C4-2B (cell line): ENCODE results near the gene CD300LG.

Source experiments
- CTCF ChIP-seq: fragments of 450-650 bp; conservative IDR thresholded peaks from 2 replicates; pipeline ENCODE4 v1.5.1; 2017; ENCODE audit warnings: mild to moderate bottlenecking
- ZFX ChIP-seq: fragments of 450-650 bp; IDR thresholded peaks from 2 replicates; pipeline ENCODE4 v1.6.1; 2017

- no peak for TF ChIP-seq CTCF
- no peak for TF ChIP-seq ZFX
Observed at GRCh38 chr17:43830510-43831140, 16.4 kb upstream of the CD300LG start.
